Measurements from ENCODE around the gene NLRC5.
"Not testable (repeated sequence)": the region's sequence is repeated elsewhere in the genome, so short reads cannot be mapped to it uniquely, and the experiment has no call there.

The NLRC5 gene

DNA sequence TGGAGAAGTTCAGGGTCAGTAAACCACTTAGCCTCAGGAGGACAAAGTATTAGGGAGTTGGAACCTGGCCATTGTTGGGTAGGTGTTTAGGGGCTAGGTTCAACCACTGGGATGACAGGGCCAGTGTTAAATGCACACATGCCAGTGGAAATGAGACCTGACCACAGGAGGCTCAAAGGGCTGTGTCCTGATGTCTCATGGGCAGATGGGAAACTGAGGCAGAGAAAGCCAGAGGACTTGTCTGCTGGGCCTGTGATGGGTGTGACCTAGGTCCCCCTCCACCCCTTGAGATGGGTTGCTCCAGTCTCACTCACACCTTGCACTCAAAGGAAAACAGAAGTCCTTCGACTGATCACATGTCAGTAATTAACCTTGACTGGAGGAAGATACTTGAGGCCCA, 119.1 kb downstream of the NLRC5 start:
- DNase-seq, result no peak

DNA sequence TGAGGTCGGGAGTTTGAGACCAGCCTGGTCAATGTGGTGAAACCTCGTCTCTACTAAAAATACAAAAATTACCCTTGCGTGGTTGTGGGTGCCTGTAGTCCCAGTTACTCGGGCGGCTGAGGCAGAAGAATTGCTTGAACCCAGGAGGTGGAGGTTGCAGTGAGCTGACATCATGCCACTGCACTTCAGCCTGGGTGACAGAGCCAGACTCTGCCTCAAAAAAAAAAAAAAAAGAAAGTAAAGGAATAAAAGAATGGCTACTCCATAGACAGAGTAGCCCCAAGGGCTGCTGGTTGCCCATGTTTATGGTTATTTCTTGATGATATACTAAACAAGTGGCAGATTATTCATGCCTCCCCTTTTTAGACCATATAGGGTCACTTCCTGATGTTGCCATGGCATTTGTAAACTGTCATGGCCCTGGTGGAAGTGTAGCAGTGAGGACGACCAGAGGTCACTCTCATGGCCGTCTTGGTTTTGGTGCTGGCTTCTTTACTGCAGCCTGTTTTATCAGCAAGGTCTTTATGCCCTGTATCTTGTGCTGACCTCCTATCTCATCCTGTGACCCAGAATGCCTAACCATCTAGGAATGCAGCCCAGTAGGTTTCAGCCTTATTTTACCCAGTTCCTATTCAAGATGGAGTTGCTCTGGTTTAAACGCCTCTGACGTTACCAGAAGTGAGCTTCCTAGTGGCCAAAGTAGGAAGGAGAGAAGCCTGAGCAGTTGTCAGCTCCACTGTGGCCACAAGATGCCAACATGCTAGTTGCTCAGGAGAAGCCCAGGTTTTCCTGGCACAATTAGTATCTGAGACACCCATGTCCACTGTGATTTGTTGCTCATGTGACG, 120.1 kb downstream of the NLRC5 start:
- not testable (repeated sequence) for DNase-seq

DNA sequence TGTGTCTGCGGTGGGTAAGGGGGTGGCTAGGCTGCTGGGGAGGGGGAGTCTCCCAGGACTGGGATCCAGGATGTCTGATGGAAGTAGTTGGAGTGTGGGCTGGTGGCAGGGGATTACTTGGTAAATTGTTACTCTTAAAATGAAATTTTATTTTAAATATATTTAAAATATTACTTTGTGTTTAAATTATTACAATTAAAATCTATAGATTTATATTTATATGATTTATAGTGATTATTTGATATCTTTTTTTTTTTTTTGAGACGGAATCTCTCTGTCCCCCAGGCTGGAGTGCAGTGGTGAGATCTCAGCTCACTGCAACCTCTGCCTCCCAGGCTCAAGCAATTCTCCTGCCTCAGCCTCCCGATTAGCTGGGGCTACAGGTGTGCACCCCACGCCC, 121.6 kb downstream of the NLRC5 start:
- no peak for DNase-seq

DNA sequence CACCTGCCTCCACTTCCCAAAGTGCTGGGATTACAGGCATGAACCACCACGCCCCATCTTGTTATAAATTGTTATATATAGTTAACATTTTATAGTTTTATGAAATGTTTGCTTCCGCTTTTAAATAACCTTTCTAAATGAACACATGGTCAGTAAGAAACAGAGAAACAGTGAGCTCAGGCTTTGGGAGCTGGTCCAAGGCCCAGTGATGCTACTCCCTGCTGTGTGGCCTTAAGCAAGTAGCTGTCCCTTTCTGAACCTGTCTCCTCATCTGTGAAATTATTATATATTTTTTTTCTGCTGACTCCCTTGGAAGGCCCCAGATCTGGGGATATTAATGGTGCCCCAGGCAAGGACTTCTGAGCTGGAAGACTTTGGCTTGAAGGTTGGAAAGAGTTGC, 122.1 kb downstream of the NLRC5 start:
- DNase-seq, result no peak

DNA sequence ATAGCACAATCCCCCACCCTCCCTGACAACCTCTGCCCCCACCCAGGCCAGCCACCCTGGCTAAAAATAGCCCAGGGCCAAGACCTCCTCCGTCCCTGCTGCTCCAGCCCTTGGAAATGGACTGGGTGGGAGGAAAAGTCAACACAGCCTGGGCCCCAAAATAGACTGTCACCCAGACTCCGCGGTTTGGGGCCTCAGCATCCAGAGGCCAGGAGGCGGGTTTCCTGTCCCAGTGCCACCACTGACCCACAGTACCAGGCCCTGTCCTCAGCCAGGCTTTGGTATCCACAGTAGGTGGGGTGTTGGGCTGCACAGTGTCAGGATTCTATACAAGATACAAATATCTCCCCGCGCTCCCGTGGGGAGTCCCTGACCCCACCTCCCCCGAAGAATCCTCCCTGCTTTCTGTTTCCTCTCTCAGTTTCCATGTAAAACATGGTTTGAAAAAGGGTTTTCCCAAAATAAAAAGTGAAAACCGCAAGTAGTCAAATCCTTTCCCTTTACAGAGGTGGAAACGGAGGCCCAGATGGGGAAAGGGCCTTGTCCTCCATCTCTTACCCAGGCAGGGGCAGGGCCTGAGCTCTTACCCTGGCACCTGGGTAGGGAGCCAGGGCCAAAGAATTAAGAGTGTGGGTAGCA, 123.2 kb downstream of the NLRC5 start:
- DNase-seq, result no peak

DNA sequence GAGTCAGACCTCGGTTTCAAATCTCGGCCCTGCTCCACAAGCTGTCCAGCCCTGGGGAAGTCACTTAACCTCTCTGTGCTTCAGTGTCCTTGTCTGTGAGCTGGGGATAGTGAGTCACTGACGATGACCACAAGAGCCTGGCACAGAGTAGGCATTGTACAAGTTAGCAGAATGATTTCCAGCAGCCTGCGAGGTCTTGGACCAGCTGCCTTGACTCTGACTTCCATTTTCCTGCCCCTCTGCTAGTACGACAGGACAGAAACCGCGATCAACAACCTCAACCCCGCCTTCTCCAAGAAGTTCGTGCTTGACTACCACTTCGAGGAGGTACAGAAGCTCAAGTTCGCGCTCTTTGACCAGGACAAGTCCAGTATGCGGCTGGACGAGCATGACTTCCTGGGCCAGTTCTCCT, 123.7 kb downstream of the NLRC5 start:
- no peak for DNase-seq

DNA sequence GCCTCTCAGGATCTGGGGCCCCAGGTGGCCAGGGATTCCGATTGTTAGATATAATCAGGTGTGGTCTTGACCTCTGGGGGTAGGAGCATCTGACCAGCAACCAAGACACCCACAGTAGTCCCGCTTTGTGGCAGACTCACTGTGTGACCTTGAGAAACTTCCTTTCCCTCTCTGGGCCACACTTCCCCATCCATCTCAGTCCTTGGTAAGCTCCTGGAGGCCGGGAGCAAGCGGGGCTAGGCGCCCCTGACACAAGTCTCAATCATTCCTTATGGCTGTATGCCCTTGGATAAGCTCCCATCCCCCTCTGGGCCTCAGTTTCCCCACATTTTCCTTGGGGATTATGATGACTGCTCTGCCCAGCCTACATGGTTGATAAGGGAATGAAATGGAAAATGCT, 124.3 kb downstream of the NLRC5 start:
- no peak for DNase-seq

DNA sequence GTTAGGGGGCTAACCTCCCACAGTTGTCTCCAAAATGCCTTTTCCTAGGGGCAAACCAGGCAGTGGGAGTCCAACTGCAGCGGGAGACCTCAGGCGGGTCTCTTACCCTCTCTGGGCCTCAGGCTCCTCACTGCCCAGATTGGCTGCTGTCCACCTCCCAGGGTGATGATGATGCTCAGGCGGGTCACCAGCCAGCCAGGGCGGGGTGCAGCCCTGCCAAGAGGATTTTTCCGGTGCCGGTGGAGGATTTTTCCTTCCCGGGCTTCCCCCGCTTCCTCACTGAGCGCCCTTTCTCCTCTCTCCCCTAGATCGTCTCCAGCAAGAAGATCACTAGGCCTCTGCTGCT, 125.8 kb downstream of the NLRC5 start:
- DNase-seq, result no peak

DNA sequence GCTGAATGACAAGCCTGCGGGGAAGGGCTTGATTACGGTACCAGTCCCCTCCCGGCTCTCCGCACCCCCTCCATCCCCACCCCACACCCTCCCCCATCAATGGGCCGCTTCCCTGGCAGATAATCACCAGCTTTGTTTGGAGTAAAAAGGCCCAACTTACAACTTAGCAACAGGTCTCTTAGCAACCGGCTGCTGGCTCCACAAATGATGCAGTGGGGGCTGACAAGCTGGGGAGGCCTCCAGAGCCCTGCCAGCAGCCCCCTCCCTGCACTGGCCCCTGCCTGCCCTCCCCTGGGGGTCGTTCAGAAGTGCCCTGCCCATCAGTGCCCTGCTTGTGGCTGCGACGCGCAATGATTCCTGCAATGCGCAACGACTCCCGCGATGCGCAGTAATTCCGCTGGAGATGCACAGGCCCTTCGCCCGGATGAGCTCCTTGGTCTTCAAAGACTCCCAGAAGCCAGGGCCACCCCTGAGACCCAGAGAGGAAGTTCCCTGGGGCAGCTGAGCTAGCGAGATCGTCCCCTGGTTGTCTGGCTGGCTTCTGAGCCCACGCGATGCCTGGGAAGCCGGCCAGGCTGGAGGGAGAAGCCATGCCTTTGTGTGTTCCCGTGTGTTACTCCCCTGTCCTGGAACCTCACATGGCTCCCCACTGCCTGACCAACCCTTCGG, 126.3 kb downstream of the NLRC5 start:
- DNase-seq, result no peak

DNA sequence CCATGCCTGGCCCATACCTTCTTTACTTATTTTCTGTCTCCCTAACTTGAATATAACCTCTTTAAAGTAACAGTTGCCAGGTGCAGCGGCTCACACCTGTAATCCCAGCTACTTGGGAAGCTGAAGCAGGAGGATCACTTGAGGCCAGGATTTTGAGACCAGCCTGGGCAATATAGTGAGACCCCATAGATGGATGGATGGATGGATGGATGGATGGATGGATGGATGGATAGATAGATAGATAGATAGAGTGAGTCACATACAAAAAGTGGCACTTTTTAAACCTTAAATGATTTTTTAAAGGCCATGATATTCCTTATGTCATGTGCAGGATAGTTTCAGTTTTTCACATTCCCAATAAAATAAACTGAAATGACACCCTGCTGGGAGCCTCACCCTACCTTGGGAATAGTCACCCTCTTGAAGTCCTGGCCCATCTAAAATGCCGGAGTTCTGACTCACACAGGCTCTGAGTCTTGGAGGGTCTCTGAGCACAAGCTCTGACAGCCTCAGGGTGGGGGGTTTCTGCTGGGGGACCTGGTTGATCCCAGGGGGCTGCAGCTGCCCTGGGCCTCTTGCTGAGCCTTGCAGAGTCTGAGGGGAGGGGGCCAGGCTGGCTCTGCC, 129.2 kb downstream of the NLRC5 start:
- no peak for DNase-seq

DNA sequence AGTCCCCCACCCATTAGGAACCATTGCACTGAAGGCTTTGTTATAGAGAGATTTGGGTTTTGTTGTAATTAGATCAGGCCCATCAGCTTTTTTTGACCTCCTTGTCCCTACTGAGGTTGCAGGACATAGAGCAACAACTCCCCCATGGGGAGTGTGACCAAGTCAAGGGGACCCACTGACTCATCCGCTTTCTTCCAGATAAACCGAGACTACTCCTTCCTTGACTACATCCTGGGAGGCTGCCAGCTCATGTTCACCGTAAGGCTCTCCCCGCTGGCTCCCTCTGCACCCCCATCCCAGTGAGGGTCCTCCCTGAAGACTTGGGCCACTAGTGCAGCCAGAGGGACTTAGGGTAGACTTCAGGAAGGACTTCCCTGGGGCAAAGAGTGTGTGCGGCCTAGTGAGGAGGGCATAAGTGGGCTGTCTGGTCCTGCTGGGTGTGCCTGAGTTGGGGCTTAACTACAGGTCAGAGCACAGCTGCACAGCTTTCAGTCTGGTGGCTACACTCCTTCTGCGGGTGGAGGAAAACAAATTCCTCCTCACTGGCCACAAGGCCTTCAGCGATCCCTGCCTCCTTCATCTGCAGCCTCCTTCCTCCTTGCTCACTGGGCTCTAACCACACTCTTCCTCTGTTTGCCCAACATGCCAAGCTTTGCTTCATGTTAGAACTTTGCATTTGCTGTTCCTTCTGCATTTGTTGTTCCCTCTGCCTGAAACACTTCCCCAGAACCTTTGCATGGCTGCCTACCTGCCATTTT, 134.0 kb downstream of the NLRC5 start:
- DNase-seq, result no peak

DNA sequence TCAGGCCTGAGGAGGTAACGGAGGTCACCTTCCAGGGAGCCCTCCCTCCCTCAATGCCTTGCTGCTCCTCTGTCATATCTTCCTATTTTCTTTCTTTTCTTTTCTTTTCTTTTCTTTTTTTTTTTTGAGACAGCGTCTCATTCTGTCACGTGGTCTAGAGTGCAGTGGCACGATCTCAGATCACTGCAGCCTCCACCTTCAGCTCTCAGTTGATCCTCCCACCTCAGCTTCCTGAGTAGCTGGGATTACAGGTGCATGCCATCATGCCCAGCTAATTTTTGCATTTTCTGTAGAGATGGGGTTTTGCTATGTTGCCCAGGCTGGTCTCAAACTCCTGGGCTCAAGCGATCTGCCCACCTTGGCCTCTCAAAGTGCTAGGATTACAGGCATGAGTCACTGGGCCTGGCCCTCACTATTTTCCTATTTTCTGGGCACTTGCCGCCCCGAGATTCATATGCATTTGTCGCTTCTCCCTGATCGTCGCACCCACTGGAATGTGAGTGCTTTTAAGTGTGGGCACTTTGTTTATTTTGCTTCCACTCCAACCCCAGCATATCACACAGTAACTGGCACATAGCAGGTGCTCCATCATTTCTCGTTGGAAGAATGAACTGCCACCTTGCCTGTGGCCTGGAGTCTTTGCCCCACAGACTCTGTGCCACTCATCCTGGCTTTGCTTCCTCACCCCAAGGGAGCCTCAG, 134.8 kb downstream of the NLRC5 start:
- no peak for DNase-seq

DNA sequence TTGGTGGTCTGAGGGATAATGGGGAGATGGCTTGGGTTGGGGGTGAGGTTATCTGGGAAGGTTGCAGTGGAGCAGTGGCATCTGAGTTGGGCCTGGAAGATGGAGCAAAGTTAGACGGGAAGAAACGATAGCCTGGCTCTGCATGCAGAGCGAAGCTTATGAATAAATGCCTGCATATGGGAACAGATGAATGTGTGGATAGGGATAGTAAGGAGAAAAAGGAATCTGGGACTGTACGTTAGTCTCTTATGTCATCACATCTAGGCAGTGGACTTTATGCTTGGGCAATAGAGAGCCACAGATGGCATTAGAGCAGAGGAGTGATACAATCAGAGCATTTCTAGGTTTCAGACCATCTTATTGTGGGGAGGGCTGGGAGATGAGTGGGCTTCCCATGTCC, 136.0 kb downstream of the NLRC5 start:
- DNase-seq, result no peak

DNA sequence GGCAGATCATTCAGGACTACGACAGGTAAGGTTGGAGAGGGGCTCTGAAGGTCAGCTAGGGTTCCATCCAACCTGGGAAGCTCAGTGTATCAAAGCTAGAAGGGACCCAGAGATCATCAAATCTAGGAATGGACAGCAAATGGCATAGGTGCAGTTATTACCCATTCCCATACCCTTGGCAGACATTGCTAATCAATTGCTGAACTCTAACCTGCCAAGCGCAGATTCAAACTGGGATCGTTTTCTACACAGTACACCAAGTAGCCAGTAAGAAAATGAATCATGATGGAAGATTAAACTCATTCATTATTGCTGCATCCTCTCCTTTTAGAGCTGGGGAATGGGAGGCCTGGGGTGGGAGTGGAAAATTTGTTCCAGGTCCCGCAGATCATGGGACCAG, 136.6 kb downstream of the NLRC5 start:
- DNase-seq, result no peak

DNA sequence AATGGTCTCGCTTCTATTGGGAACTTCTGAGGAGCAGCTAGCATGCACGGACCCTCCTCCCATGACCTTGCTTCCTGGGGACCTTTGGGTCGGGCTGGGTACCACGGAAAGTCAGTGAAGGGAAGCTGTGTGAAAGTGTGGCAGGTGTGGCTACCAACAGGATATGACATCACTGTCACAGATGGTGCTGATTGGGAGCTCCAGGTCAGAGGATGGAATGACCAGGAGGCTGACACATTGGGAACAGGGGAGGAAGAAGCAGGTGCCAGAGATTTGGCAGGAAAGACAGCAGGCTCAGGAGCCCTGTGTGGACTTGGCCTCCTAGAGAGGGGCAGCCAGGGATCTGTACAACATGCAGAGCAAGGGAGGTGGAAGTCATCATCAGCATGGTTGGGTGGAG, 137.1 kb downstream of the NLRC5 start:
- DNase-seq, result no peak

DNA sequence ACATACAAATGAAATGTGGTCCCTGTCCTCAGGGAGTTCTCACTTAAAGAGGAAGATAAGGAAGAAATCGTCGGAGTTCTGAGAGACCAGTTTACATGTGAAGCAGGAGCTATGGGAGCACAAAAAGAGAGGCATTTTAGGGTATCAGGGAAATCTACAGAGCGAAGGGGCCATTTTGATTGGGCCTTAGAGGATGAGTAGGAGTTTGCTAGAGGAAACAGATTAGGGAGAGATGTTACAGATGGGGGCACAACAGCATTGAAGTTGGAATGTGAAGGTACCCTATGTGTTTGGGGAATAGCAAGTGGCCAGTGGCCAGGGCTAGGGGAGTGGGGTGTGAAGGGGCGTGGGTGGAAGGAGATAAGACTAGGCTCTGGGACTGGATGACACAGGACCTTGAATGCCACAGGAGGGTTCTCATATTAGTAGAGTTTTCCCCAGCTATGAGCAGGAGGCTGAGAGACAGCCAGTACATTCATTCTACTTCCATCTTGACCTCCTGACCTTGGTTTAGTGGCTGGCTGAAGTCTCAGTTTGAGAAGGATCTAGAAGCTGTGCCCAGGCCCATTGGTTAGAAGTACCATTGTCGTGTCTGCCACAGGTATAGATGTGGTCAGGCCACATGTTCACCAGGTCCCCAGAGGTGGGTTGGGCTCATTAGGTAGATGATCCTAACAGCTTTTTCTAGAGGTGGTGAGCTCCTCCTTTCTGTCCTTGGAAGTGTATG, 137.8 kb downstream of the NLRC5 start:
- no peak for DNase-seq

DNA sequence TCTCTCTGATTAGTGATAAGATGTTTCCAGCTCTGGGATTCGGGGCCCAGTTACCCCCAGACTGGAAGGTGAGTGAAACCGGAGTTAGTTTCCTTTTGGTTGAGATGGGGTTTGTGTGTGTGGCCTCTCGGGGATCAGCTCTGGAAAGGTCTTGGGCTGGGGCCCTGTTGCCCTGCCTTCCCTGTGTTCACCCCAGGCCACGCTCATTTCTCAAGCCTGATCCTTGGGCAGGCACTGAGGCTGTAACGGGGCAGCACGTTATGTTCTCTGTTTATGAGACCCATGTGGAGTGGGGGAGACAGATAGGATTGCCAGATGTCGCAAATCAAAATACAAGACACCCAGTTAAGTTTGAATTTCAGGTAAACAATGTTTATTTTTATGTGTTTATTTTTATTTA, 138.5 kb downstream of the NLRC5 start:
- DNase-seq, result no peak

DNA sequence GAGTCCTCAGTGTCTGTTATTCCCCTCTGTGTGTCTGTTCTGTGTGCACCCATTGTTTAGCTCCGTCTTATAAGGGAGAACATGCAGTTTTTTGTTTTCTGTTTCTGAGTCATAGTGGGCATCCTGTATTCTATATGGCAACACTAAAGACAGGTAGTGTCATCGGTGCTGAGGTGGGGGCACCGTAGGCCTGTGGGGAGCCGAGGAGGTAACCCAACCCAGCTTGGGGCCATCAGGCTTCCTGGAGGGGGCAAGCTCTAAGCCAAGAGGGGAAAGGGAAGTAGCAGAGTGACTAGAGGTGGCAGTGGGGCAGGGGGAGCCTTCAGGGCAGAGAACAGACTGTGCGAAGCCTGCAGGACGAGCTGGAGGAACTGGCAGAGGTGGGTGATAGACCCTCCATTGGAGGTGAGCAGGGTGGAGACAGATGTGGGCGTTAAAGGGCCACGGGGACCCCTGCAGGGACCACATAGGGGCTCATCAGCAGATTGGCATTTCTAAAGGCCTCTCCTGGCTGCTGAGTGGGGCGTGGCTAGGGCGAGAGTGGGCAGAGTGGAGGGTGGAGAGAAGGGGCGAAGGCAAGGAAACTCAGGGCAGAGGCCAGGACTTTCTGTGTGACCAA, 139.5 kb downstream of the NLRC5 start:
- no peak for DNase-seq

DNA sequence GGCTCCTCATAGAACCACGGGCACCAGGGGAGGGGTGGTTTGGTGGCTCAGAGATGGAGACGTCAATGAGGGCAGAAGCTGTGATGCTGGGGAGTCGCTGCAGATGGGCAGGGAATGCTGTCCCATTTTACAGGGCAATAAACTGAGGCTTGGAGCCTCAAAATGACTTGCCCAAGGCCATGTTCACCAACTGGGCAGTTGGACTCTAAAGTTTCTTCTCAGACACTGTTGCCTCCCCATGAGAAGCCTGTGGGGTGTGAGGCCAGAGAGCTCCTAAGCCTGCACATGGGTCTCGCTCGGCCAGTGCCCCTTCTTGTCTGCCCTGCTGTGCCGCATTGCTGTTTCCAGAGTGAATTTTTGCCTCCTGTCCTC, 141.6 kb downstream of the NLRC5 start:
- no peak for DNase-seq

DNA sequence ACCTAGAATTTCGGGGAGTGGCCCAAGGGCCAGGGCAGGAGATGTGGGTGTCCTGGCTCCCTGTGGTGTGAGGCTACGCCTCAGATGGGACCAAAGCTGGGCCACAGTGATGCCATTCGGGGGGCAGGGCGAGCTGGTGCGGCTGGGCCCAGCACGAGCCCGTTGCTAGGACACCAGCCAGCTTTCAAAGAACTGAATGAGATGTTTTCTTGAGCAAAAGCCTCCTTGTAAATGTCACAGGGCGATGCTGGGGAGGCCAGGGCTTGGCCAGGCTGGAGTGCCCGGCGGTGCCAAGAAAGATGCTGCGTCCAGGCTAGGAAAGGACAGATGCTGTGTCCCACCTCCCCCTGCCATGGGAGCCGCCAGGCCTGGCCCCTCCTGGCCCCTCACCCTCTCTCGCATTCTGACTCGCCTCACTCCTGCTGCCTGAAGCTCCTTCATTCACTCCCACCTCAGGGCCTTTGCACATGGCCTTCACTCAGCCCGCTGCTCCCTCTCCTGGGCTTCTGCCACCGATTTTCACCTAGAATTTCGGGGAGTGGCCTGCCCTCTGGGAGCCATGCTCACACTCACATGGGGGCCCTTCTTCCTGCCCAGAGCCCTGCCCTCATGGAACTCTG, 142.1 kb downstream of the NLRC5 start:
- DNase-seq, result no peak

DNA sequence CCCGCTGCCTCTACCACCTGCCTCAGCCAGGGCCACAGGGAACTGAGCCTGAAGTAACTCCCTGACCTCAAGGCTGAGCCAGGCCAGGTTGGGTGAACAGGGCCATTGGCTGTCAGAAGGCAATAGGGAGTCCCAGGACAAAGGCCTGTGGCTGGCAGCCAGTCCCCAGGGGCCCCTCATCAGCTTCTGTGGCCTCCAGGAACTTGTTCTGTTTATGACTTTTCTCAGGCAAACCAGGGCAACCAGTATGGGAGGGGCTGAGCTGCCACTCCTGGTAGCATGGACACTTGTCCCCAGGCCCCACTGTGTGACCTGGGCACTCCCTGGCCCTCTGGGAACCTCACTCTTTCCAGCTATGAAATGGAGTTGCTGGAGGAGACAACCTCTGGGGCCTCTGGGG, 143.1 kb downstream of the NLRC5 start:
- DNase-seq, result no peak
